Erythroblast (primary cell): ENCODE measurements around the gene MDK.
A peak's percentile ranks its signal among the peaks of the same experiment; 100 is the strongest.

Experiments
- DNase-seq, 2 experiments: peaks; one replicate each; lab custom pipeline; 2025; lab: John Stamatoyannopoulos, UW
- GATA1 ChIP-seq: IDR thresholded peaks from 2 replicates; pipeline ENCODE4 v1.6.1; 2011; ENCODE audit warnings: low read depth, mild to moderate bottlenecking, control low read depth, low read length, moderate library complexity
- POLR2A ChIP-seq: IDR thresholded peaks from 2 replicates; pipeline ENCODE4 v1.6.1; 2011; ENCODE audit warnings: mild to moderate bottlenecking, low read length

The MDK gene

DNA sequence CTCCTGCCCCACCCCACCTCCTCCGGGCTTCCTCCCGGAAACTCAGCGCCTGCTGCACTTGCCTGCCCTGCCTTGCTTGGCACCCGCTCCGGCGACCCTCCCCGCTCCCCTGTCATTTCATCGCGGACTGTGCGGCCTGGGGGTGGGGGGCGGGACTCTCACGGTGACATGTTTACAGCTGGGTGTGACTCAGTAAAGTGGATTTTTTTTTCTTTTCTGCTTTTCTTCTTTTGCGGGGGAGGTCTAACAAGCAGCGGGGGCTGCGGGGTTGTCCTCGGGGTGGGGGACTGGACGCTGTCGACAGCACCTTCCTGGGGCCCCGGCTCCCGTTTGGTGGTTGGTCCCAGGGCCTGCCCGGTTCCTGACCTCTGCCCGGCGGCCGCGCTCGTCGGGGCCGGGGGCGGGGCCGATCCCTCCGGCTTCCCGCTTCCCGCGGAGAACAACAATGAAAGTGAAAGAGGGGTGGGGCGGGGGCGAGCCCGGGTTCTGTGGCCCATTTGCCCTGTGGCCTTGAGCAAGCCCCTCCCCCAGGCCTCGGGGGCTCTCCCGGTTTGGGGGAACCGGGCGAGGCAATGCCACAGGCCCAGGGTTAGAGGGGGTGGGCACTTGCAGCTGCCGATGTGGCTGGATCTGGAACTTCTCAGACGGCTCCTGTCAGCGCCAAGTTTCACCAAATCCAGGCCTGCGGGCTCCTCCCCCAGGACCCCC, 975 bp upstream of the MDK start:
- TF ChIP-seq POLR2A = no peak
- TF ChIP-seq GATA1 = no peak
- DNase-seq = peak; percentile 28 to 50

DNA sequence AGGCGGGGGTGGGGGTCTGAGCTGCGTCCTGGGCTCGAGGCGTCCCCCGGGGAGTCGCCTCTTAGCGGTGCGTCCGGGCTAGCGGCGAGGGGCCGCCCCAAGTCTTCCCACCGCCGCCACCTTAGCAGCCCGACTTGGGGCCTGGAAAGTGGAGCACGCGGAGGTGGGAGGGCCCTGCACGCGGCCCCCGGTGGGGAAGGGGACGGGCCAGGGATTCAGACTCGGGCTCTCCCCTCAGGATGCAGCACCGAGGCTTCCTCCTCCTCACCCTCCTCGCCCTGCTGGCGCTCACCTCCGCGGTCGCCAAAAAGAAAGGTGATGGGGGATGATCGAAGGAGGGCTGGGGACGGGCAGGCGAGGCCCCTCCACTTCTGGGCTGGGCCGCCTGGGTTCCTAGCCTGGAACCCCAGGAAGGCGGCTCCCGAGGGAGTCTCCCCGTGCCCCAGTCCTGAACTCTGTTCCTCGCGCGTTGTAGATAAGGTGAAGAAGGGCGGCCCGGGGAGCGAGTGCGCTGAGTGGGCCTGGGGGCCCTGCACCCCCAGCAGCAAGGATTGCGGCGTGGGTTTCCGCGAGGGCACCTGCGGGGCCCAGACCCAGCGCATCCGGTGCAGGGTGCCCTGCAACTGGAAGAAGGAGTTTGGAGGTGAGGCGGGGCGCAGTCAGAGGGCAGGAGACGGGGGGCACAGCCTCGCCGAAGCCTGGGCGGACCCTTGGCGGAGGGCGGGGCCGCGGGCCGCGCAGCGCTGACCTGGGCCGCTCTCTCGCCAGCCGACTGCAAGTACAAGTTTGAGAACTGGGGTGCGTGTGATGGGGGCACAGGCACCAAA, 563 bp downstream of the MDK start:
- TF ChIP-seq GATA1 (no peak), POLR2A (no peak)
- peak in 1 of 2 experiments; percentile 34 for DNase-seq

GRCh38 chr11:46382646-46383403, 1.4 kb downstream of the MDK start:
- DNase-seq = peak in 1 of 2 experiments; percentile 40
- TF ChIP-seq POLR2A (no peak), GATA1 (no peak)

GRCh38 chr11:46383404-46383758, 1.9 kb downstream of the MDK start:
- TF ChIP-seq POLR2A (no peak), GATA1 (no peak)
- DNase-seq = no peak

DNA sequence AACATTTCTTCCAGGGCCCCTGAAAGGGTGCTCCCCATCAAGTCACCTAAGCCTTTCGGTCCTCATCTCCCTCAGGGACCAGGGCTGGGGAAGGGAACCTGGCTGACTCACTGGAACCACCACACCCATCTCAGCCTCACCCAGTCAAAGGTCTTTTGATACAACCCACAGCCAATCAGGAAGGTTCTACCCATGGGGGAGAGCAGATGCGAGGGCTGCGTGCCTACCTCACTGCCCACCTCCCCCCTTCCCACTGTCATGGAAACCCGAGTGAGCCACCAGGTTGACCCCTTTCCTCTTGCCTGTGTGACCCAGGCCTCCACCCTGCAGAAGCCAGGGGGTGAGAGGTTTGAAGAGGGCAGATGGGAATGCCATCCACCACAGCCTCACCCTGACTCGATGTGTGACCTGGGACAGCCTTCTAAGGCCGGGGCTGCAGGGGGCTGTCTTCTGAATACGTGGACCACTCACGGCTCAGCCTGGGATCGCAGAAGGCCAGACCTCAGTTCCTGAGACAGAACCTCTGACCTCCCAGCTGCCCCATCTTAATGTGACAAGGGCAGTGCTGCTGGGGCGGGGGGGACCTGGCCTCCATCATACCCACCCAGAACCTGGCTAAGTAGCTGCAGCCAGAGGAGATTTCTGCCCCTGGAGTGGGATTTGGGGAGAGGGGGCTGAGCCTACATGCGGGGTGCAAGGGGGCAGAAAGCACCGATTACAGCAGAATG, 2.7 kb downstream of the MDK start:
- no peak for TF ChIP-seq POLR2A
- no peak for TF ChIP-seq GATA1

DNA sequence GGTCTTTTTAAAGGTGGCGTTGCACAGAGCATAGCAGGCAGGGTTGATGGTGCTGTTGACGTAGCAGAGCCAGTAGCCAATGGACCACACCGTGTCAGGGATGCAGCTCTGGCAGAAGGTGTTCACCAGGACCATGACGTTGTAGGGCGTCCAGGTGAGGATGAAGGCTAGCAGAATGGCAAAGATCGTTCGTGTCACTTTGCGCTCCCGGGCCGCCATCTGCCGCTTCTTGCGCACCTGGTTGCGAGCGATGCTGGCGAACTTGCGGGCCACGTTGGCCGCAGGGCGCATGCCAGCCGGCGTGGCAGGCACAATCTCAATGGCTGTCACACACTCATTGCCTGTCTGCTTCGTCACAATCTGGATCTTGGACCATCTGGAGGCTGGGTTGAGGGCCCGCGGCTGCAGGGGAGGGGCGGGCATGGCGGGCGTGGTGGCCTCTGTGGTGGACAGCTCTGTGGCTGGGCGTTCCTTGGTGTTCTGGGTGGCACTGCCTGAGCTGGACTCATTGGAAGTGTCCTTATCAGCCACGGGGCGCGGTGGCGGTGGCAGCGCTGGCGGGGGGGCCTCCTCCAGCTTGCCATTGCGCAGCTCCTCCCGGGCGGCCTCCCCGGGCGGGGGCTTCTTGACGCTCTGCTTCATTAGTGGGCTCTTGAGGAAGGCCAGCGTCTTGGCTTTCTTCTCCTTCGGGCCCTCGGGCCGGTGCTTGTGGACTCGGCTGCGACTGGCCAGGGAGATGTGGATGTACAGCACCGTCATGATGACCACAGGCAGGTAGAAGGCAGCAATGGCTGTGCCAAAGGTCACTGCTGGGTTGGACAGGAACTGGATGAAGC, 3.9 kb downstream of the MDK start:
- TF ChIP-seq GATA1 (no peak), POLR2A (no peak)
- no peak for DNase-seq

More for the DNA sequence above, 2.7 kb downstream of the MDK start:
- peak in 1 of 2 experiments; percentile 18 for DNase-seq

GRCh38 chr11:46386005-46386578, 4.6 kb downstream of the MDK start:
- DNase-seq = no peak

DNA sequence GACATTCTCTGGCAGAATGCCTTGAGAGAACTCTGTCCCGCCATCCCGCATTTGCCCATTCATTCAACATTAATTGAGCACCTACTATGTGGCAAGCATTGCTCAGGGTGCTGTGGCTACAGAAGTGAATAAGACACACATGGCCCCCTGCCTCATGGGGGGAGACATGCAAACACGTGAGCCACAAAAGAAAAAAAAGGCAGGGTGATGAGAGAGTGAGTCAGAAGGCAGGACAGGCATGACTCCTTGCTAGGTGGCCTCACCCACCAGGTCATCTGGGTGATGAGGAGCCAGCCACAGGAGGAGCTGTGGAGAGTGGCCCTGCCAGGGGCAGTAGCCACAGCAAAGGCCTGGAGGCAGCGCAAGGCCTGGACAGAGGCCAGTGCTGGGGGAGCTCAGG, 5.2 kb downstream of the MDK start:
- DNase-seq = no peak
- TF ChIP-seq POLR2A (no peak), GATA1 (no peak)

More at GRCh38 chr11:46386005-46386578, 4.6 kb downstream of the MDK start:
- no peak for TF ChIP-seq POLR2A
- no peak for TF ChIP-seq GATA1

- no peak for TF ChIP-seq GATA1
- TF ChIP-seq POLR2A = no peak
- no peak for DNase-seq
These were observed 6.0 kb downstream of the MDK start for GRCh38 chr11:46387456-46387855.

- no peak for DNase-seq
- no peak for TF ChIP-seq POLR2A
- no peak for TF ChIP-seq GATA1
These were observed 6.6 kb downstream of the MDK start for GRCh38 chr11:46387919-46388618.

DNA sequence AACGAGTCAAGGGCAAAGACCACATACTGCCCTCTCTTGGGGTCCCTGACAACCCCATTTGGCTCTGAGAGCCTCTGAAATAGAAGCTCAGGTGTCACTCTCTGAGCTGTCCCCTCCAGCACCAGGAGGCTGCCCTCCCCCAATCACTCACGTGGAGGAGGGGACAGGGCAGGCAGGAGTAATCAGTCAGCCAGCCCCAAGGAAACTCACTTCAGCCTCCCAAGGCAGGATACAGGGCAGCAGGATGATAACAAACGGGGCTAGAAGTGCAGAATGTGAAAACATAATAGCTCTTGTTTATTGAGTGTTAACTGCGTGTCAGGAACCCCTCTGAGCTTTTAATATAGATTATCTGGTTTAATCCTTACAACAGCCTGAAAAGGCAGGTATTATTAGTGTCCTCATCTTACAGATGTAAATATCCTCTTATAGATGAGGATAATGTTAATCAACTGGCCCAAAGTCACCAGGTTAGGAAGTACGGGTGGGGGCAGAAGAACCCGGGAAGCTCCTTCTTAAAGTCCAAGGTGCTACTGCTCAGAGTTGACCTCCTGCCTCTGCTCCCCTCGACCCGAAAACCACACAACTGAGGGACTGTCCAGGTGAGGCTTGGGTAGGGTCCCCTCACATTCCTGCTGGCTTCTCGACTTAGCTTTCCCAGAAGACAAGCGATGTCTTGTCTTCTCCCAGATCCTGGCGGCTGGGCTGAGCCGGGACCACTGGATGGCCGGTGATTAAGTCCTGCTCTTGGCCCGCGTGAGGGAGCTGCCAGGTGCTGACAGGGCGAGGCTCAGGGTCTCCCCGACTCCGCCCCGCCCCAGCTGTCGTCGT, 7.4 kb downstream of the MDK start:
- TF ChIP-seq POLR2A = no peak
- no peak for TF ChIP-seq GATA1
- no peak for DNase-seq
